Testis (tissue), 3 donors: Measurements from ENCODE around the gene ZNF606. TPM values are rescaled to one million over a fixed set of nuclear protein-coding genes. Genes with fewer than 3 reads are reported as not detected.

ENCODE experiments used
- DNase-seq: peaks from one replicate; pipeline ENCODE4 v3.0.0-alpha.2; 2019
- H3K27ac ChIP-seq, 2 donors: fragments of 200-600 bp; sonication (generic); one replicate each; pipeline ENCODE4 v1.5.1; 2019
- H3K27me3 ChIP-seq: fragments of 200-600 bp; sonication (generic); one replicate; pipeline ENCODE4 v1.5.1; 2019
- H3K36me3 ChIP-seq: fragments of 200-600 bp; sonication (generic); one replicate; pipeline ENCODE4 v1.5.1; 2017; ENCODE audit warnings: low read depth; ENCODE audit errors: missing control alignments
- H3K4me1 ChIP-seq: fragments of 200-600 bp; sonication (generic); one replicate; pipeline ENCODE4 v1.5.1; 2019
- H3K4me3 ChIP-seq, 2 donors: fragments of 200-600 bp; sonication (generic); one replicate each; pipeline ENCODE4 v1.5.1; 2017 to 2019
- H3K9me3 ChIP-seq: fragments of 200-600 bp; sonication (generic); one replicate; pipeline ENCODE4 v1.5.1; 2017
- POLR2A ChIP-seq: fragments of 450-650 bp; IDR thresholded peaks from one replicate; pipeline ENCODE4 v1.6.1; 2017; ENCODE audit warnings: antibody characterized with exemption, mild to moderate bottlenecking, moderate library complexity
- WGBS, 2 donors: methylation state at CpG; one replicate each; pipeline ENCODE4 v1.1.5; 2018; 5-methylcytosine and 5-hydroxymethylcytosine counted together
- intact Hi-C: fragments of 100-400 bp; cut with DNase I; formaldehyde crosslinking; loops from one replicate; pipeline ENCODE4 v1.15.1; 2023; ENCODE audit warnings: low total_unique reads
- polyA plus RNA-seq: library from polyadenylated mRNA; stranded (reverse); fragments of 350-450 nt; fragmentation: Illumina TruSeq; extraction: RNeasy Lipid Tissue Mini Kit (QIAGEN cat#74804); gene quantifications from one replicate; pipeline ENCODE4 v1.2.3, GENCODE V29; 2014; ENCODE audit warnings: low read depth, low replicate concordance; ENCODE audit not compliant: insufficient read depth
- total RNA-seq, 2 donors: library from RNA; depleted of rRNA; stranded (reverse); fragments of >200 nt; gene quantifications; one replicate each; pipeline ENCODE4 v1.2.3, GENCODE V29; 2016
- TF ChIP-seq, protein P1 (sequence below), 3 experiments: fragments of 450-650 bp in 2 of 3; fragments of 200-600 bp in 1 of 3; sonication (generic) in 1 of 3; IDR thresholded peaks; one replicate each; pipeline ENCODE4 v1.5.1; 2016 to 2019; ENCODE audit warnings: antibody characterized with exemption in 3 of 3, mild to moderate bottlenecking in 2 of 3, moderate library complexity in 1 of 3

ZNF606 gene
- total and polyA plus RNA-seq, 3 donors from 2014 or later = 12.1 to 73.9 (median 30.2) TPM

DNA sequence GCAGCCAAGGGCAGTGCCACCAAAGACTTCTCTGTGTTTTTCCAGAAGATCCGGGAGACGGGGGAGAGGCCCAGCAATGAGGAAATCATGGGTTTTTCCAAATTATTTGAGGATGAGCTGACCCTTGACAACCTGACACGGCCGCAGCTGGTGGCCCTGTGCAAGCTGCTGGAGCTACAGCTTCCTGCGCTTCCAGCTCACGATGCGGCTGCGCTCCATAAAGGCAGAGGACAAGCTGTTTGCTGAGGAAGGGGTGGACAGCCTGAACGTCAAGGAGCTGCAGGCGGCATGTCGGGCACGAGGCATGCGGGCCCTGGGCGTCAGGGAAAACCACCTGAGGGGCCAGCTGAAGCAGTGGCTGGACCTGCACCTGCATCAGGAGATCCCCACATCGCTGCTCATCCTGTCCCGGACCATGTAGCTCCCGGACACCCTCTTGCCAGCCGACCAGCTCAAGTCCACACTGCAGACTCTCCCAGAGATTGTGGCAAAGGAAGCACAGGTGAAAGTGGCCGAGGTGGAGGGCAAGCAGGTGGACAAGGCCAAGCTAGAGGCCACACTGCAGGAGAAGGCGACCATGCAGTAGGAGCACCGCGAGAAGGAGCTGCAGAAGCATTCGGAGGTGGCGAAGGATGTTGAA, 42.9 kb upstream of the ZNF606 start:
- no peaks in the 10 kb centered on the region for H3K36me3 ChIP-seq
- no peak for TF ChIP-seq POLR2A
- TF ChIP-seq, protein P1, sequence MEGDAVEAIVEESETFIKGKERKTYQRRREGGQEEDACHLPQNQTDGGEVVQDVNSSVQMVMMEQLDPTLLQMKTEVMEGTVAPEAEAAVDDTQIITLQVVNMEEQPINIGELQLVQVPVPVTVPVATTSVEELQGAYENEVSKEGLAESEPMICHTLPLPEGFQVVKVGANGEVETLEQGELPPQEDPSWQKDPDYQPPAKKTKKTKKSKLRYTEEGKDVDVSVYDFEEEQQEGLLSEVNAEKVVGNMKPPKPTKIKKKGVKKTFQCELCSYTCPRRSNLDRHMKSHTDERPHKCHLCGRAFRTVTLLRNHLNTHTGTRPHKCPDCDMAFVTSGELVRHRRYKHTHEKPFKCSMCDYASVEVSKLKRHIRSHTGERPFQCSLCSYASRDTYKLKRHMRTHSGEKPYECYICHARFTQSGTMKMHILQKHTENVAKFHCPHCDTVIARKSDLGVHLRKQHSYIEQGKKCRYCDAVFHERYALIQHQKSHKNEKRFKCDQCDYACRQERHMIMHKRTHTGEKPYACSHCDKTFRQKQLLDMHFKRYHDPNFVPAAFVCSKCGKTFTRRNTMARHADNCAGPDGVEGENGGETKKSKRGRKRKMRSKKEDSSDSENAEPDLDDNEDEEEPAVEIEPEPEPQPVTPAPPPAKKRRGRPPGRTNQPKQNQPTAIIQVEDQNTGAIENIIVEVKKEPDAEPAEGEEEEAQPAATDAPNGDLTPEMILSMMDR (IDR thresholded peaks at IDR 0.05) = no peak
- no peaks in the 10 kb centered on the region for H3K4me1 ChIP-seq
- intact Hi-C loops = no loop called here
- no peak overlapping the region for H3K4me3 ChIP-seq
- WGBS, 2 donors = 85 to 94% methylated on average over 12 to 24 of the region's 24 CpGs
- H3K27me3 ChIP-seq = no peaks in the 10 kb centered on the region
- no peaks in the 10 kb centered on the region for H3K9me3 ChIP-seq
- DNase-seq = no peak
- H3K27ac ChIP-seq = no peak overlapping the region

DNA sequence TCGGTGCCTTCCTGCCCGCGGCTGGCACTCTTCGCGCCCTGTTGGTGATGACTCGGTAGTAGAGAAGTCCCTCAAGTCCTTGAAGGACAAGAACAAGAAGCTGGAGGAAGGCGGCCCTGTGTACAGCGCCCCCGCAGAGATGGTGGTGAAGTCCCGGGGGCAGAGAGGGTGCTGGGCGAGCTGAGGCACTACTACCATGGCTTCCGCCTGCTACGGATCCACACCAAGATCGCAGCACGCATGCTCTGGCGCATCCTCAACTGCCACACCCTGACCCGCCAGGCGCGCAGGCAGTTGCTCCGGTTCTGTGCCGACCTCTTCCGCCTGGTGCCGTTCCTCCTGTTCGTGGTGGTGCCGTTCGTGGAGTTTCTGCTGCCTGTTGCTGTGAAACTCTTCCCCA, 42.3 kb upstream of the ZNF606 start:
- Histone ChIP-seq H3K4me3 (peak overlapping the region; percentile 29 to 45), H3K9me3 (no peaks in the 10 kb centered on the region), H3K27ac (no peak overlapping the region), H3K4me1 (no peaks in the 10 kb centered on the region), H3K27me3 (no peaks in the 10 kb centered on the region), H3K36me3 (no peaks in the 10 kb centered on the region)
- intact Hi-C loops = no loop called here
- no peak for TF ChIP-seq POLR2A
- TF ChIP-seq, protein P1 (IDR thresholded peaks at IDR 0.05) = no peak
- 50 to 78% methylated on average over 6 to 26 of the region's 26 CpGs for WGBS, 2 donors
- DNase-seq = peak; percentile 39

DNA sequence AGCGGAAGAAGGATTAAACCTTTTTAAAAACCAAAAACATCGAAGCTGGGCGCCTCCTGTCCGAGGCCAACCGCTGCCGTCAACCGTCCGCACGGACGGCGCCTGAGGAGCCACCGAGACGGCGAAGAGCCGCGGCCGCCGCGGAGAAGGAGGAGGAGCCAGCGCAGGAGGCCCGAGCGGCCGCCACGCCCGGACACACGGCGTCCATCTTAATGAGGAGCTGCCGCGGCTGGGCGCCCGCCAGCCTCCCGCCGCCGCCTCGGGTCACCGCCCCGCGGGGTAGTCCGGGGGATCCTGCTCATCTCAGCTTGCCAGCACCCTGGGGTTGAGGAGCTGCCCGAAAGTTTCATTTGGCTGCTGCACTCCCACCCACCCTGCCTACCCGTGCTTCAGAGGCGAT, 41.8 kb upstream of the ZNF606 start:
- intact Hi-C loops = no loop called here
- no peaks in the 10 kb centered on the region for H3K36me3 ChIP-seq
- peak overlapping the region; percentile 29 to 45 for H3K4me3 ChIP-seq
- no peaks in the 10 kb centered on the region for H3K4me1 ChIP-seq
- H3K27me3 ChIP-seq = no peaks in the 10 kb centered on the region
- 31 to 61% methylated on average over 15 to 40 of the region's 42 CpGs for WGBS, 2 donors
- H3K9me3 ChIP-seq = no peaks in the 10 kb centered on the region
- H3K27ac ChIP-seq = no peak overlapping the region
- DNase-seq = no peak
- no peak for TF ChIP-seq POLR2A
- TF ChIP-seq, protein P1 (IDR thresholded peaks at IDR 0.05) = no peak

DNA sequence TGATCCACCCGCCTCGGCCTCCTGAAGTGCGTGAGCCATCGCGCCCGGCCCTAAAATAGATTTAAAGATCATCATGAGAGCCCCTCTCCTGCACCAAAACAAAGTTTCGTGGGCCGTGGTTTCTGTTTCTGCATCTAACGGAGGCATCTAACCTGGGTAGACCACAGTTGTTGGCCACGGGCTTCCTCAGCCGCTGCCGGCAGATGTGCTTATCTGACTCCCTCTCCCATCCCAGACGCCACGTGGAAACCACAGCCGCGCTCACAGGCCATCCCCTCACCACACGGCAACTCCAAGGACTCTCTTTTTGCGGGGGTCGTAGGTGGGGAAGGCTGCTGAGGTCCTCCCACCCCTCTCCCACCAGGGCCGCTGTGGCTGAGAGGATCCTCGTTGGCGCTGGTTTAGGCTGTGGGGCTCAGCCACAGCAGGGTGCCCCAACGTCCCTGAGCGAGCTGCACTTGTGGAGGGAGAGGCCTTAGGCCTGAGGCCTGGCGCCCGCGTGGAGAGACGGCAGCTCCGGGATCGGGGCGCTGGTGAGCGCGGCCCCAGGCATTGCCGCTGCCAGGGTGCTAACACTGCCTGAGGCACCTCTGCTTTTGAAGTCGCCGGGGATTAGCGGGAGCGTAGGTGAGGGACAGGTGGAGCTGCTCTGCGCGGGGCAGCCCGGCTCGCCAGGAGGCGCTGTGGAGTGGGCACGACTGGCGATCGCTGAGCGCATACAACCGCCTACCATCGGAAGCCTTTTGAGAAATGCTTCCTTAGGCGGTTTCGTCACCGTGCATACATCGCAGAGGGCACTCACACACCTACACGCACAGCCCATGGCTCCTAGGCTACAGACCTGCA, 40.1 kb upstream of the ZNF606 start:
- 34 to 44% methylated on average over 40 to 53 of the region's 54 CpGs for WGBS, 2 donors
- TF ChIP-seq, protein P1 (IDR thresholded peaks at IDR 0.05) = no peak
- H3K4me3 ChIP-seq = peak overlapping the region in 1 of 2 donors; percentile 13
- no peak overlapping the region for H3K27ac ChIP-seq
- intact Hi-C loops = no loop called here
- no peak for DNase-seq
- H3K36me3 ChIP-seq = no peaks in the 10 kb centered on the region
- no peaks in the 10 kb centered on the region for H3K27me3 ChIP-seq
- no peaks in the 10 kb centered on the region for H3K9me3 ChIP-seq
- H3K4me1 ChIP-seq = no peaks in the 10 kb centered on the region
